ENCODE measurements around the gene CDK17. TPM values are rescaled to one million over a fixed set of nuclear protein-coding genes. Genes with fewer than 3 reads are reported as not detected.

The CDK17 gene
- total RNA-seq, 1 experiment from 2014 or later: 21.4 TPM

DNA sequence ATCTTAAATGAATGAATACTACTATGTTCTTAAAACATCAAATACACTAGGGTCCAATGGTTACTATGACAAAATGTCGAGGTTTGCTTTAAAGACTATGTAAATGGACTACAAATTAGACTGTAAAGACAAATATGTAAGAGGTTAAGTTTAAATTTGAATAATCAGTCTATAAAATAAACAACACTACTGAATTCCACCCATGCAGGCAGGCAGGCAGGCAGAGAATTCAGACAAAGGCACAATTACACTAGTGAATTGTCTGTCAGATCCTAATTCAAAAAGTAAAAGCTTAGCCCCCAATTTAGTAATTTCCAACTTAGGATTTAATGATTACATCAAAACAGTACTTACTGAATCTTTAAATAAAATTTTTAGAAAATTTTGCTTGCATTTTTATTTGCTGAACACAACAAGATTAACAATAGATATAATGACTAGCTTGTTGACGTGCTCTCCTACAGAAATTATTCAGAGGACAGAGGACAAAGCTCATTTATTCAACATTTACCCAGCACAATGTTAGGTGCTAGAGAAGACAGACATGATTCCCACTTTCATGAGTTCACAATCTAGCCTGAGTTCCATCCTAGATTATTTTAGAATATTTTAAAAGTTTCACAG is 97.4 kb downstream of the CDK17 start:
- no peaks in the 10 kb centered on the region for H3K9me3 ChIP-seq (ENCODE audit: control insufficient read depth in 1 of 2, insufficient read depth in 1 of 2, low read depth in 1 of 2, low read length in 2 of 2)
- RAD21 ChIA-PET (ENCODE audit: low non-redundant PET in 1 of 2, low total read pairs in 2 of 2, uncharacterized antibody in 2 of 2, unreplicated experiment in 2 of 2): no interaction called here
- H3K4me1 ChIP-seq (ENCODE audit: control insufficient read depth in 1 of 2, insufficient read depth in 2 of 2, low read length in 2 of 2): no peaks in the 10 kb centered on the region
- H3K9me2 ChIP-seq (ENCODE audit: insufficient read depth): 0 out of 2 replicates have a peak, but pooled peaks cover 3% of the 10 kb centered on the region
- H3K4me3 ChIP-seq (replicated peaks in 1 of 2; ENCODE audit: low read depth in 1 of 2, low read length in 2 of 2): no peak overlapping the region
- TF ChIP-seq CEBPB (IDR thresholded peaks at IDR 0.05; ENCODE audit: low read depth): no peak
- no peak for TF ChIP-seq TCF7L2 (IDR thresholded peaks at IDR 0.05; ENCODE audit: borderline replicate concordance, extremely low read depth, insufficient read depth, insufficient read length)
- no peak for TF ChIP-seq FOSL1 (IDR thresholded peaks at IDR 0.05; ENCODE audit: low read depth)
- no peak for TF ChIP-seq JUND (IDR thresholded peaks at IDR 0.05)
- no peak for TF ChIP-seq ZFX (IDR thresholded peaks at IDR 0.05)
- TF ChIP-seq, protein P1, sequence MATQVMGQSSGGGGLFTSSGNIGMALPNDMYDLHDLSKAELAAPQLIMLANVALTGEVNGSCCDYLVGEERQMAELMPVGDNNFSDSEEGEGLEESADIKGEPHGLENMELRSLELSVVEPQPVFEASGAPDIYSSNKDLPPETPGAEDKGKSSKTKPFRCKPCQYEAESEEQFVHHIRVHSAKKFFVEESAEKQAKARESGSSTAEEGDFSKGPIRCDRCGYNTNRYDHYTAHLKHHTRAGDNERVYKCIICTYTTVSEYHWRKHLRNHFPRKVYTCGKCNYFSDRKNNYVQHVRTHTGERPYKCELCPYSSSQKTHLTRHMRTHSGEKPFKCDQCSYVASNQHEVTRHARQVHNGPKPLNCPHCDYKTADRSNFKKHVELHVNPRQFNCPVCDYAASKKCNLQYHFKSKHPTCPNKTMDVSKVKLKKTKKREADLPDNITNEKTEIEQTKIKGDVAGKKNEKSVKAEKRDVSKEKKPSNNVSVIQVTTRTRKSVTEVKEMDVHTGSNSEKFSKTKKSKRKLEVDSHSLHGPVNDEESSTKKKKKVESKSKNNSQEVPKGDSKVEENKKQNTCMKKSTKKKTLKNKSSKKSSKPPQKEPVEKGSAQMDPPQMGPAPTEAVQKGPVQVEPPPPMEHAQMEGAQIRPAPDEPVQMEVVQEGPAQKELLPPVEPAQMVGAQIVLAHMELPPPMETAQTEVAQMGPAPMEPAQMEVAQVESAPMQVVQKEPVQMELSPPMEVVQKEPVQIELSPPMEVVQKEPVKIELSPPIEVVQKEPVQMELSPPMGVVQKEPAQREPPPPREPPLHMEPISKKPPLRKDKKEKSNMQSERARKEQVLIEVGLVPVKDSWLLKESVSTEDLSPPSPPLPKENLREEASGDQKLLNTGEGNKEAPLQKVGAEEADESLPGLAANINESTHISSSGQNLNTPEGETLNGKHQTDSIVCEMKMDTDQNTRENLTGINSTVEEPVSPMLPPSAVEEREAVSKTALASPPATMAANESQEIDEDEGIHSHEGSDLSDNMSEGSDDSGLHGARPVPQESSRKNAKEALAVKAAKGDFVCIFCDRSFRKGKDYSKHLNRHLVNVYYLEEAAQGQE (IDR thresholded peaks at IDR 0.05; ENCODE audit: low read depth): no peak
- ATAC-seq: no peak
- CTCF ChIA-PET: no interaction called here
- H3K36me3 ChIP-seq (ENCODE audit: control insufficient read depth in 1 of 2, insufficient read depth in 2 of 2, low read length in 2 of 2): no peaks in the 10 kb centered on the region
- POLR2A ChIA-PET: no interaction called here
- H2AFZ ChIP-seq (ENCODE audit: low read depth, low read length, poor library complexity, severe bottlenecking): no peak overlapping the region
- H3K79me2 ChIP-seq (ENCODE audit: insufficient read depth, low read length): no peaks in the 10 kb centered on the region; the same call in 1 of the 2 replicates
- DNase-seq (ENCODE audit: low read depth, low spot score): no peak
- H3K27me3 ChIP-seq (ENCODE audit: insufficient read depth, low read length): no peaks in the 10 kb centered on the region
- no peaks in the 10 kb centered on the region for H4K20me1 ChIP-seq (ENCODE audit: insufficient read depth)
- BruUV-seq (replicated peaks): no TSS peak
- no peak overlapping the region for H3K4me2 ChIP-seq (ENCODE audit: low read length)
- intact Hi-C loops (cut with micrococcal nuclease): no loop called here
- no peak overlapping the region for H3K27ac ChIP-seq (ENCODE audit: low read depth, low read length)
- H3K9ac ChIP-seq (ENCODE audit: low read length): no peak overlapping the region

DNA sequence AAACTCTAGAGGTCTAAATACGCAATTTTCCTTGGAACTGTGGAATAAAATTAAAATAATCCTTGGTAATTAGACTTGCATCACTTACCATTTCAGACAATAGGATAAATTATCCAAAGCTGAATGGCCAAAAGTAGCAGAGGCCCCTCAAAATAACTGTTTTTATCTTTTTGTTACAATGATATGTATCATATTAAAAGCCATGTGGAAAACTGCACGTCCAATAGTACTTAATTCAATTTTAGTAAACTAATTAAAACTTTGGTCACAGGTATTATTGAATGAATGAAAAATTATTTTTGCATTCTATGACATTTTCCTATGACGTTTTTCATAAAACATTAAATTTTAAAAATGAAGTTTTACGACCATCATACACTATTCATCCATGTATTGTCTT is 98.5 kb downstream of the CDK17 start:
- intact Hi-C loops (cut with micrococcal nuclease): no loop called here
- DNase-seq (ENCODE audit: low read depth, low spot score): no peak
- Histone ChIP-seq H3K4me2 (ENCODE audit: low read length) (no peak overlapping the region), H3K9me2 (ENCODE audit: insufficient read depth) (0 out of 2 replicates have a peak, but pooled peaks cover 3% of the 10 kb centered on the region), H3K36me3 (ENCODE audit: control insufficient read depth in 1 of 2, insufficient read depth in 2 of 2, low read length in 2 of 2) (no peaks in the 10 kb centered on the region), H3K9ac (ENCODE audit: low read length) (no peak overlapping the region), H4K20me1 (ENCODE audit: insufficient read depth) (no peaks in the 10 kb centered on the region), H3K79me2 (ENCODE audit: insufficient read depth, low read length) (no peaks in the 10 kb centered on the region; the same call in 1 of the 2 replicates), H2AFZ (ENCODE audit: low read depth, low read length, poor library complexity, severe bottlenecking) (no peak overlapping the region), H3K4me1 (ENCODE audit: control insufficient read depth in 1 of 2, insufficient read depth in 2 of 2, low read length in 2 of 2) (no peaks in the 10 kb centered on the region), H3K4me3 (replicated peaks in 1 of 2; ENCODE audit: low read depth in 1 of 2, low read length in 2 of 2) (no peak overlapping the region), H3K27ac (ENCODE audit: low read depth, low read length) (no peak overlapping the region), H3K9me3 (ENCODE audit: control insufficient read depth in 1 of 2, insufficient read depth in 1 of 2, low read depth in 1 of 2, low read length in 2 of 2) (no peaks in the 10 kb centered on the region), H3K27me3 (ENCODE audit: insufficient read depth, low read length) (no peaks in the 10 kb centered on the region)
- ChIA-PET POLR2A (no interaction called here), RAD21 (ENCODE audit: low non-redundant PET in 1 of 2, low total read pairs in 2 of 2, uncharacterized antibody in 2 of 2, unreplicated experiment in 2 of 2) (no interaction called here), CTCF (no interaction called here)
- ATAC-seq: no peak
- no TSS peak for BruUV-seq (replicated peaks)
- TF ChIP-seq ZFX (IDR thresholded peaks at IDR 0.05) (no peak), SRF (IDR thresholded peaks at IDR 0.05; ENCODE audit: low read depth) (no peak), POLR2A (IDR thresholded peaks at IDR 0.05; ENCODE audit: borderline replicate concordance, extremely low read depth, insufficient read depth, insufficient read length) (no peak), EZH2 (IDR thresholded peaks at IDR 0.05) (no peak)
- TF ChIP-seq, protein P2, sequence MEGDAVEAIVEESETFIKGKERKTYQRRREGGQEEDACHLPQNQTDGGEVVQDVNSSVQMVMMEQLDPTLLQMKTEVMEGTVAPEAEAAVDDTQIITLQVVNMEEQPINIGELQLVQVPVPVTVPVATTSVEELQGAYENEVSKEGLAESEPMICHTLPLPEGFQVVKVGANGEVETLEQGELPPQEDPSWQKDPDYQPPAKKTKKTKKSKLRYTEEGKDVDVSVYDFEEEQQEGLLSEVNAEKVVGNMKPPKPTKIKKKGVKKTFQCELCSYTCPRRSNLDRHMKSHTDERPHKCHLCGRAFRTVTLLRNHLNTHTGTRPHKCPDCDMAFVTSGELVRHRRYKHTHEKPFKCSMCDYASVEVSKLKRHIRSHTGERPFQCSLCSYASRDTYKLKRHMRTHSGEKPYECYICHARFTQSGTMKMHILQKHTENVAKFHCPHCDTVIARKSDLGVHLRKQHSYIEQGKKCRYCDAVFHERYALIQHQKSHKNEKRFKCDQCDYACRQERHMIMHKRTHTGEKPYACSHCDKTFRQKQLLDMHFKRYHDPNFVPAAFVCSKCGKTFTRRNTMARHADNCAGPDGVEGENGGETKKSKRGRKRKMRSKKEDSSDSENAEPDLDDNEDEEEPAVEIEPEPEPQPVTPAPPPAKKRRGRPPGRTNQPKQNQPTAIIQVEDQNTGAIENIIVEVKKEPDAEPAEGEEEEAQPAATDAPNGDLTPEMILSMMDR (IDR thresholded peaks at IDR 0.05 in 2 of 3, conservative IDR thresholded peaks at IDR 0.05 in 1 of 3; ENCODE audit: borderline replicate concordance in 1 of 3, insufficient read depth in 1 of 3, low read depth in 2 of 3, low read length in 2 of 3): no peak
- TF ChIP-seq, protein P3, sequence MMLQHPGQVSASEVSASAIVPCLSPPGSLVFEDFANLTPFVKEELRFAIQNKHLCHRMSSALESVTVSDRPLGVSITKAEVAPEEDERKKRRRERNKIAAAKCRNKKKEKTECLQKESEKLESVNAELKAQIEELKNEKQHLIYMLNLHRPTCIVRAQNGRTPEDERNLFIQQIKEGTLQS (IDR thresholded peaks at IDR 0.05): no peak

Data from HCT116 (cell line).